GM19240 (cell line): Measurements from ENCODE around the gene AZU1.

Source experiments
- DNase-seq: peaks from one replicate; pipeline ENCODE4 v3.0.0; 2011; ENCODE audit warnings: low spot score; ENCODE audit not compliant: insufficient read length

AZU1 gene, protein sequence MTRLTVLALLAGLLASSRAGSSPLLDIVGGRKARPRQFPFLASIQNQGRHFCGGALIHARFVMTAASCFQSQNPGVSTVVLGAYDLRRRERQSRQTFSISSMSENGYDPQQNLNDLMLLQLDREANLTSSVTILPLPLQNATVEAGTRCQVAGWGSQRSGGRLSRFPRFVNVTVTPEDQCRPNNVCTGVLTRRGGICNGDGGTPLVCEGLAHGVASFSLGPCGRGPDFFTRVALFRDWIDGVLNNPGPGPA

GRCh38 chr19:827710-828321 lies at the start of gene AZU1:
Gene AZU1 (plus strand): TSS chr19:827837. CDS start chr19:827847, 10 bp downstream.
- DNase-seq = no peak

DNA sequence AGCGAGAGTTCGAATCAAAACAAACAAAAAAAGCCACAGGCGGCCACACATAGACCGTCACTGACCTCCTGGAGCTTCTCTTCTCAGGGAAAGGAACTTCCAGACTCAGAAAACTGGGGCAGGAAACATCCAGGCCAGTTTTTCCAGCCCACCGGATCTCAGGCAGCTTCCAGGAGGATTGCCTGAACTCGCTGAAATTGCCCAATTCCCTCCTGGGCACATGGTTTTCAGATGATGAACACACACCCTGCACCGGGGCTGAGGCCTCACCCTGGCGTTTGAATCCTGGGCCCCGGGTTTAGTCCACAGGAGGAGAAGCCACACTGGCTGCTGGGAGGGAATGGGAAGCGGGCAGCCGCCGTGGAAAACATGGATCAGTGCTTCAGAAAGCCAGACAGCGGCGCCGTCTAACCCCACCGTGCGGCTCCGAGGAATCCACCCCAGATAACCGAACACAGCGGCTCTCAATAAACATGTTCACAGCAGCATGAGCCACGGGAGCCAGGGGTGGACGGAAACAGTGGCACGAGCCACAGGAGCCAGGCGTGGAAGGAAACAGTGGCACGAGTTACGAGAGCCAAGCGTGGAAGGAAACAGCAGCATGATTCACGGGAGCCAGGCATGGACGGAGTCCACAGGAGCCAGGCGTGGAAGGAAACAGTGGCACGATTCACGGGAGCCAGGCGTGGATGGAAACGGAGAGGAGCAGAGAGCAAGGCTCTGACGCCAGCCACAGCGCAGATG lies 48.6 kb upstream of the AZU1 start:
- DNase-seq = no peak

DNA sequence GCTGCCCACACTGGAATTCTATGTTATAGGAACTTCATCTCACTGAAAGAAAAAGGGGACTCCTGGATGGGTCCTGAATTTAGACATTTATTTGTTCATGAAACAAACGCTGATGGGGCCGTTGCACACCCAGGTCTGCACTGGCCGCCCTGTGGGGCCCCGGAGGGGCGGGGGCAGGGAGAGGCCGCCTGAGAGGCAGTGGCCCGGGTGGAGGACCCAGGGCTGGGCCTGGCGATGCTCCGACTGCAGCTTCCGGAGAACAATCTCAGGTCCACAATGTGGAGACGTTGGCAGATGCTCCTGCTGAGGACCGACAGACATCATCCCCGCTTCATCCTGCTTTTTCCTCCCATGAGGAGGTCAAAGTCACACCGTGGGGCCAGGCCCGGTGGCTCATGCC lies 46.7 kb upstream of the AZU1 start:
- no peak for DNase-seq

DNA sequence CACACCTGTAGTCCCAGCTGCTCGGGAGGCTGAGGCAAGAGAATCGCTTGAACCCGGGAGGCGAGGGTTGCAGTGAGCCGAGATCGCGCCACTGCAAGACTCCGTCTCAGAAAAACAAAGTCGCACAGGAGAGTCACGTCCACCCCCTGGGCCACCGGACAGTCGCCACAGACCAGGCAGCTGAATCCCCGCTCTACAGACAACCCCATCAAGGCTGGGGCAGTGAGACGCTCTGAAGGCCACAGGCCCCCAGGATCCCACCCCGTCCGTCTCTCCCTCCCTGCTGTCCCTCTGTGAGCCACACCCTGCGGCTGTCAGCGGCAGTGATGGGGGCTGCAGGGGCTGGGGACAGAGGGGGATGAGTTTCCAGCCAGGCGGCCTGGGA lies 45.8 kb upstream of the AZU1 start:
- DNase-seq = no peak

DNA sequence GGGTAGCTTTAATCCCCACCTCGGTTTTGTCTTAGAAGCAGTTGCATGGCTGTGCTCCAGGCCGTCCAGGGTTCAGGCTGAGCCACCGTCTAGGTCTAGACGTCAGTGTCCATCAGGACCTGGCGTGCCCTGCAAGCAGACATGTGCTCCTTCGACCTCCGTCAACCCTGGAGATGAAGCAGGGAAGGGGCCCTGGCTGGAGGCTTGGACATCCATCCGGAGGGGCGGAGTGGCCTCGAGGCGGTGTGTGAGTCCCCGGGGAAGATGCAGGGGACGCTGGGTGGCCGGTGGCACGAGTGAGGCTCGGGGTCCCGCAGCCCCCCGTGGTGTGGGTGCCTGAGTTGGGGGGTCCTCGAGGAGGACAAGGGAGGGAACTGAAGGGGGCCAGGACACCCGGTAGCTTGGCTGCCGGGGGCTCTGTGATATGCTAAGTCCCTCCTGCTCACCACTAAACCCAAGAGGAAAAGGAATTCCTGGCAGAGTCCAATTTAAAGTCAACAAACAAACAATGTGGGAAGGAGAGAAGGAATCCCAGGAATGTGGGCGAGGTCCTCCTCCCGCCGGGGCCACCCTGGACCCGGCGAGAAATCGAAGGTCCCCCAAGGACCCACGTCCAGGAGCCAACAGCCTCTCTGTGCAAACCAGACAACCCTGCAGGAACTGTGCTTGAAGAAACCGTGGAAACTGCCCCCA lies 45.3 kb upstream of the AZU1 start:
- no peak for DNase-seq

DNA sequence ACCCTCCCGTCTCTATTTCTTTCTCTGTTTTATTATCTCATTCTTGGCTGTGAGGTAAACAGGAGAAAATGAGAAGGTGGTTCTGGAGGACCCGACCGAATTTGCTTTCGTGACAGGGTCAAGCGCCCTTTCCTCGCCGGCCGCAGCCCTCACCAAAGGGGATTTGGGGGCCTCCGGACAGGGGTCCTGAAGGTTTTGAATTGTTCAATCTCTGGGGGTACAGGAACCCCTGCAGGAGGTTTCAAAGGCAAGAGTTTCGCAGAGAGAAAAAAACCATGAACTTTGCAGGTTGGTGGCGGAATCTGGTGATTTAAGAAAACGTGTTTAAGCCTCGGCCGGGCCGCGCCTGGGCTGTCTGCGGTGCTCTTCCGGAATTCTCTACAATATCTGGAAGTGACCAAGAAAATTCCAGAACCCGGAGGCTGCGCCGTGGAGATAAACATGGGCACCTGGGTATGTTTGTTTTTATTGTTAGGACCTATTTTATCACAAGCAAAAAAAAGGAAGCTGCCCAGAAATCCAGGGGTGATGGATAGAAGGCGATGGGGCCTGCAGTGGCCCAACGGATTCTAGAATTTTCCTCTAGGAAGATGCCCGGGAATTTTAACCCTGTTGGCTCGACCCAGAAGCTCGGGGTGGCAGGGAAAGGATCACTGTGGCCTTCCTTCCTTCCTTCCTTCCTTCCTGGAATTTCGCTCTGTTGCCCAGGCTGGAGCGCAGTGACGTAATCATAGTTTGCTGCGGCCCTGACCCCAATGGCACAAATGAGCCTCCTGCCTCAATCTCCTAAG lies 44.6 kb upstream of the AZU1 start:
- DNase-seq = no peak

DNA sequence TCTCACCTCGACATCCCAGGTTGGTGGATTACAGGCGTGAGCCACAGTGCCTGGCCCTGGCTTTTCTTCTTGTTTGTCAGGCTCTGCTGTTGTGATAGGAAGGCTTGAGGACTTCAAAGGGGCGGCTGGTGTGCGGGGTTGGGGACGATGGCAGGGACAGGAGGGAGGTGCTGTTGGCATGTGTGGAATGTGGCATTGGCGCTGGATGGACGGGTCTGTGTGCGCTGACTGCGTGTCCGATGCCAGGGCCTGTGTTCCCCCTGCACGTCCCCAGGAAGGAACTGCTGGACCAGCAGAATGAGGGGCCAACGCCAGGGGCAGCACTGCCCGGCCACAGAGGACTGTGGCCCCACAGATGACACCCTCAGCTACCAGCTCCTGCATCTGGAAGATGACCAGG lies 43.1 kb upstream of the AZU1 start:
- no peak for DNase-seq

DNA sequence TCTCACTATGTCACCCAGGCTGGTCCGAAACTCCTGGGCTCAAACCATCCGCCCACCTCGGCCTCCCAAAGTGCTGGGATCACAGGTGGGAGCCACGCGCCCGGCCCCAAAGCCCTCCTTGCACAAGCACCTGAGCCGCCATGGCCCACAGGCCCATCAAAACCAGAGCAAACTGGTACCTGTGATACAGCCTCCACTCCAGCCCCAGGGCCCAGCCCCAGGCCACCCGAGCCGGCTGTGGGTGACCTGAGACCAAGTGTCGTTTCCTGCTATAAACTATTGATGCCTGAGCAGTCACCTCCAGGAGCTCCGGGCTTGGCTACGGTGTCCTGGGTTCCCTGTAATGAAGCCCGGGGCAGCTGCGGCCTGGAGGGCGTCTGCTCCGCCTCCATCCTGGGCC lies 40.1 kb upstream of the AZU1 start:
- no peak for DNase-seq

DNA sequence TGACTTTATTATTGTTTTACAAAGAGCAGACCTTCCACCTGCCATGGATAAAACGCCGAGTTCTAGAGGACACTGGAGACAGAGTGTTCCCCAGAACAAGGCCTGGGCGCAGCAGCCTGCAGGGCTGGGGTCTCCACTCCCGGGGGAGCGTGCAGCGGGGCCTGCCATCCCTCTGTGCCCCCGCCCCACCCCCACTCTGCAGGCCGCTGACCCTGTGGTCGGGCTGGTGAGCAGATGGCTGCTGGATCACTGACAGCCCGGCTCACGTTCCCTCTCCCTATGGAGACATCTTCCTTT lies 39.0 kb upstream of the AZU1 start:
- DNase-seq = no peak

GRCh38 chr19:788983-789700 lies 38.5 kb upstream of the AZU1 start:
- DNase-seq = no peak

DNA sequence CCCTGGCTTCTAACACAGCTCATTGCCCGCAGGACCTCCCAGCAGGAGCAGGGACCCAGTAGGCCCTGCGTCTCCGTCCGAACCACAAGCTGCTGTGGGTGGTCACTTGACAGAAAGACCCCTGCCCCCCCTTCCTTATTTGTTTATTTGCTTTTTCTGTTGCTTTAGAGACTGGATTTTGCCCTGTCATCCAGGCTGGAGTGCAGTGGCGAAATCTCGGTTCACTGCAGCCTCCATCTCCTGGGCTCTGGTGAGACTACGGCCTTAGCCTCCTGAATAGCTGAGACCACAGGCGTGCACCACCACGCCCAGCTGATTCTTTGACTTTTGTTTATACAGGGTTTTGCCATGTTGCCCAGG lies 38.0 kb upstream of the AZU1 start:
- no peak for DNase-seq

- DNase-seq = no peak
Observed at GRCh38 chr19:791007-791566, 36.5 kb upstream of the AZU1 start.

DNA sequence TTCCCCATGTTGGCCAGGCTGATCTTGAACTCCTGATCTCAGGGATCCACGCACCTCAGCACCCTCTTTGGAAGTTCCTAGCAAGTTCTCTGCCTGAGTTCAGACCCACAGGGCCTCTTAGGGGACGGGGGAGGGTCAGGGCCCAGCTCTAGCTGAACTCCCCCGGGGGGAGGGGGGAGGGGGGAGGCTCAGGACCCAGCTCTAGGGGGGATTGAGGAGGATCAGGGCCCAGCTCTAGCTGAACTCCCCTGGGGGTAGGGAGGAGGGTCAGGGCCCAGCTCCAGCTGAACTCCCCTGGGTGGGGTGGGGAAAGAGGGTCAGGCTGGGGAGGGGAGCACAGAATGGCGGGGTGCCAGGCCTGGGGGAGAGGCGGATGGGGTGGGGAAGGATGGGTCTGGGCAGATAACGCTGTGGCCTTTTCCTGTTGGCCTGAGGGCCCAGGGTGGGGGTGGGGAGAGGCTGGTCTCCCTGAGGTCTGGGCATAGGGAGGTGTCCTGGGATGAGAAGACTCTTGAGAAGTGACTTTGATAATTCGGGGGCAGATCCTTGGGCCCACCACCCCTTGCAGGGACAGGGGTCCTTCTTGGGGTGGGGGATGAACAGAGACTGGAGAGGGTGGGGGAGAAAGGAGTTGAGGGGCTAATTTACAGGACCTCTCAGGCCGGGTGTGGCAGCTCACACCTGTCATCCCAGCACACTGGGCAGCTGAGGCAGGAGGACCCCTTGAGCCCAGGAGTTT lies 35.9 kb upstream of the AZU1 start:
- no peak for DNase-seq

DNA sequence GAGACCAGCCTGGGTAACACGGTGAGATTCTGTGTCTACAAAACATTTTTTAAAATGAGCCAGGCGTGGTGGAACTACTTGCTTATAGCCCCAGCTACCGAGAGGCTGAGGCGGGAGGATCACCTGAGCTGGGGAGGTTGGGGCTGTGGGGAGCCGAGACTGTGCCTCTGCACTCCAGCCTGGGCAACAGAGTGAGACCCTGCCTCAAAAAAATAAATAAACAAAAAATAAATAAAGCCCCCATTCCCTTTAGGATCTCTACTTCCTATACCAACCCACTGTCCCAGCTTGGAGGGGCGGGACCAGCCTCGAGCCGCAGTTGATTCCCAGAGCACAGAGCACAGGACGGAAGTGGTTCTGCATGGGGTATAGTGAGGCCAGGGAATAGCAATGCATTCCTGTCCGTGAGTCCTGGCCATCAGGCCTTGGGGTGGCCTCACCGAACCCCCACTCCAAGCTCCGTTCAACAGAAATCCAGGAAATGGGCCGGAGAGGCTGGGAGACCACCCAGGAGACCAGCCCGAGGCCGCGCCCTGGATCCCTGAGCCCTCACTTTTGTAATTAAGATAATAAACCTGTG lies 35.2 kb upstream of the AZU1 start:
- no peak for DNase-seq

DNA sequence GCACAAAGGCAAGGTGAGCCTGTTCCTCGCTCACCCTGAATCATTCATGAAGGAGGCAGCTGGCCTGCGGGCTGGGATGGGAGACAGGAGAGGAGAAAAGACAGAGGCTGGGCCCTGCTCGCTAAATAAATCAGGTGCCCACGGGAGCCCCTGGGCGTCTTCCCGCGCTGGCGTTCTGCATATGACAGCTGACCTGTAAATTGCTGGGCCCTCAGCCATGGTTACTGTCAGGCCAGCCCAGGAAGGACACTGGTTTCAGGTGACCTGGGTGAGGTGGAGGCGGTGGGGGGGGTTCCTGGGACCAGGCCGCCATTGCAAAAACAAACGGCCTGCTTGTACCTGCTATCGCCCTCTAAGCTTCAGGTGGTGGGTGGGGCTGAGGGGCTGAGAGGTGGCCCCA lies 33.8 kb upstream of the AZU1 start:
- DNase-seq = no peak

DNA sequence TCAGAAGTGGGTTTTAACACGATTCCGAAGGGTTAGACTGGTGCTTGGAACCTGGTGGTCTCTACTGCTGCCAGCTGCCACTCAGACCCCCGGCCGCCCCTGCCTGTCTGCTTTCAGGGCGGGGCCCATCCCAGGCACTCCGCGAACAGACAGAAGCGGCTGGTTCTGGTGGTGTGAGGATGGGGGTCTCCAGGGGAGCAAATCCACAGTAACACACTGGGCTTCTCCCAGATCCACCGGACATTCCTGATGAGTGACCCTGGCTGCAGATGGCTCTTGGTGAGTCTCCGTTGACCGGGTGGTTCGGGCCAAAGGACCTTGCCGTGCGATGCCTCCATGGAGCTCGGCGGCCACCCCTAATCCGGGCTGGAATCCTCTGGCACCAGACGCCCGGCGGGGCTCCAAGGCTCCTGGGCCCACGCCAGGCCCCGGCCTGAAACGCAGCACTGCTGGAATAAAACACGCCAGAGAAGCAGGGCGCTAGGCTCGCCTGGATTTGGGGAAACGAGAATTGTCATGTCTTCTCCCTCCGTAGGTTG lies 32.5 kb upstream of the AZU1 start:
- DNase-seq = no peak

DNA sequence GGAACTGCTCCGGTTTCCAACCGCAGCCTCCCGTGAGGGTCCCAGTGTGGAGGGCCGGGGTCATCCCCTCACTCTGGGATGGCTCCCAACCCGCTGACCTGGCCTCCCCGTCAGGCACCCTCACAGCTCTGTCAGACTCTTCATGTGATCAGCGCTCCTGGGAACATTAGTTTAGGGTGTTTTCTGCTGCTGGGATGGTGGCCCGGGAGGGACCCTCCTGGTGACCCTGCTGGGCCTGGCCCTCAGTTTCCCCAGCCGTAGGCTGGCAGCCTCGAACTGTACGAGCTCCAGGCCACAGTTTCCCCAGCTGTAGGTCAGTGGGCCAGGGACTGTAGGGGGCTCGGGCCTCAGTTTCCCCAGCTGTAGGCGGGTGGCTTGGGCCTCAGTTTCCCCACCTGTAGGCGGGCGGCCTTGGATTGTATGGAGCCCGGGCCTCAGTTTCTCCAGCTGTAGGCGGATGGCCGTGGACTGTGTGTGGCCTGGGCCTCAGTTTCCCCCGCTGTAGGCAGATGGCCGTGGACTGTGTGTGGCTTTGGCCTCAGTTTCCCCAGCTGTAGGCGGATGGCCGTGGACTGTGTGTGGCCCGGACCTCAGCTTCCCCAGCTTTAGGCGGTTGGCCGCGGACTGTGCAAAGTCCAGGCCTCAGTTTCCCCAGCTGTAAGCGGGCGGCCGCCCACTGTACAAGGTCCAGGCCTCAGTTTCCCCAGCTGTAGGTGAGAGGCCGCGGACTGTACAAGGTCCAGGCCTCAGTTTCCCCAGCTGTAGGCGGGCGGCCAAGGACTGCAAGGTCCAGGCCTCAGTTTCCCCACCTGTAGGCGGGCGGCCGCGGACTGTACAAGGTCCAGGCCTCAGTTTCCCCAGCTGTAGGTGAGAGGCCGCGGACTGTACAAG lies 31.7 kb upstream of the AZU1 start:
- DNase-seq = no peak
